ENCODE data around the gene RGP1. TPM values are rescaled to one million over a fixed set of nuclear protein-coding genes. Genes with fewer than 3 reads are reported as not detected.

RGP1 gene
- total and polyA plus RNA-seq, 7 donors: 10.2 to 37.2 (median 13.6) TPM

DNA sequence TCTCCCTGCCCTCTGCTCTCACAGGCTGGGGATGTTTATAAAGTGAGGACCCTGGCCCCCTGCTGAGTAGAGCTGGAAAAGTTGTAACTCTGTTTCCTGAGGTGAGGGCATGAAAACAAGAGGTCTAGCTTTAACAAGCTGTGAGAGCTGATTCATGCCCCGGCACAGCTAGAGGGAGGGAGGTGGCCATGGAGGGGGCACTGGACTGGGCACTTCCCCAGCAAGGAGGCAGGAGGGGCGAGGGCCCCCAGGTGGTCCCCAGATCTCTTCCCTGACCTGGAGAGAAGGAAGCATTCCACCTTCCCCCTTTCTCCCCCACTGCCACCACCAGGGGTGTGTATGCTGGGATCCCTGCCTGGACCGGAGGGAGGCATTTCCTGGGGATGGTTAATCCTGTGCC is 5.2 kb downstream of the RGP1 start, which contains the start of gene MSMP:
Gene MSMP (minus strand): TSS at position 13 of the 400 bp plus-strand sequence. CDS start 147 bp downstream, outside the sequence.
- Histone ChIP-seq H3K4me3 (no peak within 1 kb of the TSS), H3K4me1 (peaks cover 0 to 40% (median 38%) of the 10 kb centered on the region in 4 donors), H3K36me3 (peaks cover 13 to 46% (median 34%) of the 10 kb centered on the region in 4 donors), H3K9me3 (no peaks in the 10 kb centered on the region), H3K27ac (no peak within 1 kb of the TSS), H3K27me3 (no peaks in the 10 kb centered on the region)
- intact Hi-C loops (cut with DNase I): no loop called here
- DNase-seq: no peak
- no peak for TF ChIP-seq EP300 (IDR thresholded peaks at IDR 0.05)
- TF ChIP-seq, protein P1, sequence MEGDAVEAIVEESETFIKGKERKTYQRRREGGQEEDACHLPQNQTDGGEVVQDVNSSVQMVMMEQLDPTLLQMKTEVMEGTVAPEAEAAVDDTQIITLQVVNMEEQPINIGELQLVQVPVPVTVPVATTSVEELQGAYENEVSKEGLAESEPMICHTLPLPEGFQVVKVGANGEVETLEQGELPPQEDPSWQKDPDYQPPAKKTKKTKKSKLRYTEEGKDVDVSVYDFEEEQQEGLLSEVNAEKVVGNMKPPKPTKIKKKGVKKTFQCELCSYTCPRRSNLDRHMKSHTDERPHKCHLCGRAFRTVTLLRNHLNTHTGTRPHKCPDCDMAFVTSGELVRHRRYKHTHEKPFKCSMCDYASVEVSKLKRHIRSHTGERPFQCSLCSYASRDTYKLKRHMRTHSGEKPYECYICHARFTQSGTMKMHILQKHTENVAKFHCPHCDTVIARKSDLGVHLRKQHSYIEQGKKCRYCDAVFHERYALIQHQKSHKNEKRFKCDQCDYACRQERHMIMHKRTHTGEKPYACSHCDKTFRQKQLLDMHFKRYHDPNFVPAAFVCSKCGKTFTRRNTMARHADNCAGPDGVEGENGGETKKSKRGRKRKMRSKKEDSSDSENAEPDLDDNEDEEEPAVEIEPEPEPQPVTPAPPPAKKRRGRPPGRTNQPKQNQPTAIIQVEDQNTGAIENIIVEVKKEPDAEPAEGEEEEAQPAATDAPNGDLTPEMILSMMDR (IDR thresholded peaks at IDR 0.05): no peak
- TF ChIP-seq POLR2AphosphoS5 (IDR thresholded peaks at IDR 0.05): no peak
- TF ChIP-seq POLR2A (IDR thresholded peaks at IDR 0.05): no peak
- WGBS, 2 donors: 56% methylated on average over 3 of the region's 3 CpGs

GRCh38 chr9:35755071-35755470 is 6.0 kb downstream of the RGP1 start:
- Histone ChIP-seq H3K36me3 (peaks cover 13 to 46% (median 34%) of the 10 kb centered on the region in 4 donors), H3K4me3 (no peak overlapping the region), H3K27ac (no peak overlapping the region), H3K9me3 (no peaks in the 10 kb centered on the region), H3K27me3 (no peaks in the 10 kb centered on the region), H3K4me1 (peaks cover 0 to 34% (median 31%) of the 10 kb centered on the region in 4 donors)
- no peak for DNase-seq
- 92 to 96% methylated on average over 4 of the region's 4 CpGs for WGBS, 2 donors
- no peak for TF ChIP-seq POLR2A (IDR thresholded peaks at IDR 0.05)
- TF ChIP-seq EP300 (IDR thresholded peaks at IDR 0.05): no peak
- no peak for TF ChIP-seq POLR2AphosphoS5 (IDR thresholded peaks at IDR 0.05)
- TF ChIP-seq, protein P1 (IDR thresholded peaks at IDR 0.05): no peak
- intact Hi-C loops (cut with DNase I): no loop called here

DNA sequence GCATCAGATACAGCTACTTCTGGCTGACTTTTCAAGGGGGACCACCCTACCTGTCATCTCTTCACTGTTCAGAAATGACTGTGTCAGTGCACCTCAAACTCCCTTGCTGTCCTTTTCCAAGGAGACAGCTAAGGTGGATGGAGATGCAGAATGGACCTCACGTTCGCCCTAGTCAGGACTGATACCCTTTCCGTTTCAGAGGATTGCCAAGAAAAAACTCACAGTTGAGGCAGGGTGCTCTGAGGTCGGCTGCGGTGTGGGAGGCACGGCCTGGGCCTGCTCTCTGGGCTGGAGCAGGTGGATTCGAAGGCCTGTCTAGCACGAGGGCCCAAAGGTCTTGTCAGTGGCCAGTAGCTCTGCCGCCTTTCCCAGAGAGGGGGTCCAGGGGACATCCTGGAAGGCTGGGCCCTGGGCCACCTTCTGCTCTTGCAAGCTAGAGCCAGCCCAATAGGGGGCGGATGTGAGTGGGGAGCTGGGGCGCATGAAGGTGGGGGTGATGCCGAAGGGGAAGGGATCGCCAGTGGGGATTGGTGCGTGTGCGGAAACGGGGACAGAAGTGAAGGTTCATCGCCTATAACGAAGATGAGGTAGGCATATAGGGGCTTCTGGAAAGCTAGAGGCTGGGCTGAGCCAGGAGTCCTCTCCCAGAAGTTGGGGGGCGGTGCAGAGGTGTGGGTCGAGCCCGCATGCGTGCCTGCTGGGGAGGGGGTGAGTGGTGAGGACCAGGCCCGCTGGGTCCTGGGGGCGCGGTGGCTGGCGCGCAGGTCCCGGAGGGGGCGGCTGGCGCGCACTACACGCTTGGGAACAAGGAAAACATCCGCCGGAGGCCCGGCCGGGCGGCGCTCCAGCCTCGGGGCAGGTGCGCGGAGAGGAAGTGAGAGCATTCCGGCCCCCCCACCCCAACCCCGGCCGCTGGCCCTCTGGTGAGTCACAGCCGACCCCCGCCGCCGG is 7.5 kb downstream of the RGP1 start:
- WGBS, 2 donors: 8% methylated on average over 48 of the region's 48 CpGs
- peak; percentile 87 for DNase-seq
- Histone ChIP-seq H3K27ac (peak overlapping the region; percentile 79 to 90 (median 82)), H3K9me3 (no peaks in the 10 kb centered on the region), H3K27me3 (no peaks in the 10 kb centered on the region), H3K36me3 (peaks cover 13 to 33% (median 24%) of the 10 kb centered on the region in 4 donors), H3K4me3 (peak overlapping the region; percentile 53 to 75 (median 57)), H3K4me1 (peaks cover 0 to 27% (median 23%) of the 10 kb centered on the region in 4 donors)
- TF ChIP-seq, protein P1 (IDR thresholded peaks at IDR 0.05): peak; percentile 59 to 76 (median 68)
- TF ChIP-seq POLR2AphosphoS5 (IDR thresholded peaks at IDR 0.05): no peak
- intact Hi-C loops (cut with DNase I): no loop called here

GRCh38 chr9:35757226-35757891 is 8.3 kb downstream of the RGP1 start:
- Histone ChIP-seq H3K9me3 (no peaks in the 10 kb centered on the region), H3K27ac (peak overlapping the region; percentile 79 to 90 (median 82)), H3K36me3 (peaks cover 11 to 25% (median 16%) of the 10 kb centered on the region in 4 donors), H3K4me1 (peaks cover 0 to 27% (median 23%) of the 10 kb centered on the region in 4 donors), H3K27me3 (no peaks in the 10 kb centered on the region), H3K4me3 (peak overlapping the region; percentile 53 to 75 (median 57))
- TF ChIP-seq POLR2AphosphoS5 (IDR thresholded peaks at IDR 0.05): peak in 2 of 4 donors; percentile 8 to 33
- TF ChIP-seq, protein P1 (IDR thresholded peaks at IDR 0.05): no peak
- peak; percentile 83 for DNase-seq
- intact Hi-C loops (cut with DNase I): no loop called here
- WGBS, 2 donors: 2% methylated on average over 20 of the region's 20 CpGs
